Loucy (cell line): ENCODE measurements around the gene STMP1.

Experiments
- H2AFZ ChIP-seq: fragments of 200-600 bp; sonication (generic); 2 replicates; pipeline ENCODE4 v1.6.0; 2016; ENCODE audit warnings: antibody characterized with exemption, mild to moderate bottlenecking, low read length, moderate library complexity
- H3F3A ChIP-seq: fragments of 200-600 bp; 2 replicates; pipeline ENCODE4 v1.6.0; 2016; ENCODE audit warnings: antibody characterized with exemption, low read depth, mild to moderate bottlenecking
- H3K27me3 ChIP-seq: fragments of 200-600 bp; sonication (generic); 2 replicates; pipeline ENCODE4 v1.6.1; 2014; ENCODE audit warnings: low read length, mild to moderate bottlenecking; ENCODE audit not compliant: insufficient read depth, poor library complexity, severe bottlenecking
- H3K36me3 ChIP-seq: fragments of 200-600 bp; sonication (generic); 2 replicates; pipeline ENCODE4 v1.6.1; 2016; ENCODE audit warnings: low read length; ENCODE audit not compliant: insufficient read depth
- H3K4me1 ChIP-seq: fragments of 200-600 bp; sonication (generic); 2 replicates; pipeline ENCODE4 v1.5.1; 2014; ENCODE audit warnings: low read length, mild to moderate bottlenecking; ENCODE audit not compliant: insufficient read depth, poor library complexity, severe bottlenecking
- H3K4me2 ChIP-seq: fragments of 200-600 bp; sonication (generic); 2 replicates; pipeline ENCODE4 v1.6.0; 2014; ENCODE audit warnings: antibody characterized with exemption, low read length, low read depth, mild to moderate bottlenecking; ENCODE audit not compliant: poor library complexity, severe bottlenecking
- H3K4me3 ChIP-seq: fragments of 200-600 bp; sonication (generic); 2 replicates; pipeline ENCODE4 v1.5.1; 2014; ENCODE audit warnings: low read length, mild to moderate bottlenecking, mixed read lengths; ENCODE audit not compliant: poor library complexity, severe bottlenecking
- H3K79me2 ChIP-seq: fragments of 200-600 bp; sonication (generic); 2 replicates; pipeline ENCODE4 v1.6.1; 2014; ENCODE audit warnings: low read length; ENCODE audit not compliant: insufficient read depth
- H3K9ac ChIP-seq: fragments of 200-600 bp; sonication (generic); 2 replicates; pipeline ENCODE4 v1.6.0; 2014; ENCODE audit warnings: mild to moderate bottlenecking, low read depth, low read length, moderate library complexity; ENCODE audit not compliant: poor library complexity, severe bottlenecking
- H3K9me2 ChIP-seq: fragments of 200-600 bp; sonication (generic); replicated peaks from 2 replicates; pipeline ENCODE4 v1.6.1; 2016; ENCODE audit warnings: low read depth, low read length, mixed read lengths
- H3K9me3 ChIP-seq: fragments of 200-600 bp; sonication (generic); 2 replicates; pipeline ENCODE4 v1.6.1; 2014; ENCODE audit warnings: mild to moderate bottlenecking, antibody characterized with exemption, low read length, low read depth; ENCODE audit not compliant: insufficient read depth
- H4K20me1 ChIP-seq: fragments of 200-600 bp; sonication (generic); 2 replicates; pipeline ENCODE4 v1.6.0; 2014; ENCODE audit warnings: antibody characterized with exemption, low read length, mild to moderate bottlenecking; ENCODE audit not compliant: insufficient read depth, poor library complexity, severe bottlenecking
- EZH2phosphoT487 ChIP-seq: fragments of 200-600 bp; IDR thresholded peaks from 2 replicates; pipeline ENCODE4 v1.6.1; 2018; ENCODE audit warnings: antibody characterized with exemption, mild to moderate bottlenecking, moderate library complexity, borderline replicate concordance
- TF ChIP-seq, protein P1 (sequence below): fragments of 200-600 bp; sonication (generic); conservative IDR thresholded peaks from 2 replicates; pipeline ENCODE4 v1.5.1; 2014; ENCODE audit warnings: mild to moderate bottlenecking, antibody characterized with exemption, low read length

The STMP1 gene

DNA sequence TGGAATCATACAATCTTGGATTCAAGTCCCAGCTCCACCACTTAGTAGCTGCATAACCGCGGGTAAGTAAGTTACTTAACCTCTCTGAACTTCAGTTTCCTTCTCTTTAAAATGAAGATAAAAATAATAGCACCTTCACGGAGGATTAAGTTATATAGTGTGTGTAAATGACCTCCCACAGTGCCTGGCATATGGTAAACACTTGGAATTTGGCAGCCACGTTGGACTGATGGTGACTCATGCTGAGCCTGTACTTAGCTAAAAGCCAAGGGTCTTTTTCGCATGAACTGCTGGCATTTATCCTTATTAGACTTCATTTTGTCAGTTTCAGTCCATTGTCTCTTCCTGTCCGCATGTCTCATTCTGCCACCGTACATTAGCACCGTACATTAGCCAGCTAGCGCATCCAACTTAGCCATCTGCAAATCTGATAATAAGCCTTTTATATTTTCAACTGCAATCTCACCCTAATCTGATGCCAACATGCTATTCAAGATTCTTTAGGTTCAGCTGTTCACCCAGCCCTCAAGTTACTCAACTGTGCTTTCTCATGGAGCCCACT lies 54.4 kb downstream of the STMP1 start:
- no peak overlapping the region for H2AFZ ChIP-seq
- H3K9ac ChIP-seq, result no peak overlapping the region
- H3F3A ChIP-seq, result no peaks in the 10 kb centered on the region
- no peaks in the 10 kb centered on the region for H3K9me2 ChIP-seq
- no peaks in the 10 kb centered on the region for H3K4me1 ChIP-seq
- no peaks in the 10 kb centered on the region for H3K9me3 ChIP-seq
- H3K27me3 ChIP-seq, result no peaks in the 10 kb centered on the region
- TF ChIP-seq, protein P1, sequence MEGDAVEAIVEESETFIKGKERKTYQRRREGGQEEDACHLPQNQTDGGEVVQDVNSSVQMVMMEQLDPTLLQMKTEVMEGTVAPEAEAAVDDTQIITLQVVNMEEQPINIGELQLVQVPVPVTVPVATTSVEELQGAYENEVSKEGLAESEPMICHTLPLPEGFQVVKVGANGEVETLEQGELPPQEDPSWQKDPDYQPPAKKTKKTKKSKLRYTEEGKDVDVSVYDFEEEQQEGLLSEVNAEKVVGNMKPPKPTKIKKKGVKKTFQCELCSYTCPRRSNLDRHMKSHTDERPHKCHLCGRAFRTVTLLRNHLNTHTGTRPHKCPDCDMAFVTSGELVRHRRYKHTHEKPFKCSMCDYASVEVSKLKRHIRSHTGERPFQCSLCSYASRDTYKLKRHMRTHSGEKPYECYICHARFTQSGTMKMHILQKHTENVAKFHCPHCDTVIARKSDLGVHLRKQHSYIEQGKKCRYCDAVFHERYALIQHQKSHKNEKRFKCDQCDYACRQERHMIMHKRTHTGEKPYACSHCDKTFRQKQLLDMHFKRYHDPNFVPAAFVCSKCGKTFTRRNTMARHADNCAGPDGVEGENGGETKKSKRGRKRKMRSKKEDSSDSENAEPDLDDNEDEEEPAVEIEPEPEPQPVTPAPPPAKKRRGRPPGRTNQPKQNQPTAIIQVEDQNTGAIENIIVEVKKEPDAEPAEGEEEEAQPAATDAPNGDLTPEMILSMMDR, result no peak
- no peak for TF ChIP-seq EZH2phosphoT487
- no peaks in the 10 kb centered on the region for H3K79me2 ChIP-seq
- no peak overlapping the region for H3K4me3 ChIP-seq
- H3K4me2 ChIP-seq, result no peak overlapping the region
- H4K20me1 ChIP-seq, result no peaks in the 10 kb centered on the region
- H3K36me3 ChIP-seq, result no peaks in the 10 kb centered on the region

DNA sequence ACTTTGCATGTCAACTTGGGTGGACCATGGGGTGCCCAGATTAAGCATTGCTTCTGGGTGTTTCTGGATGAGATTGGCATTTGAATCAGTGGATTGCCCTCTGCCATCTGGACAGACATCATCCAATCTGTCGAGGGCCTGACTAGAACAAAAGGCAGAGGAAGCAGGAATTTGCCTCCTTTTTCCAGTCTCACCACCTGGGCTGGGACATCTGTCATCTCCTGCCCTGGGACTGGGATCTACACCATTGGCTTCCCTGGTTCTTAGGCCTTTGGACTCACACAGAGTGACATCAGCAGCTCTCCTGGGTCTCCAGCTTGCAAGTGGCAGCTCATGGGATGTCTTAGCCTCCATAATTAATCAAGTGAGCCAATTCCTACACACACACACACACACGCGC lies 55.4 kb downstream of the STMP1 start:
- Histone ChIP-seq H3K9me2 (no peaks in the 10 kb centered on the region), H4K20me1 (no peaks in the 10 kb centered on the region), H3F3A (no peaks in the 10 kb centered on the region), H3K4me1 (no peaks in the 10 kb centered on the region), H3K79me2 (no peaks in the 10 kb centered on the region), H3K36me3 (no peaks in the 10 kb centered on the region), H3K4me2 (no peak overlapping the region), H3K9me3 (no peaks in the 10 kb centered on the region), H2AFZ (no peak overlapping the region), H3K27me3 (no peaks in the 10 kb centered on the region), H3K4me3 (no peak overlapping the region), H3K9ac (no peak overlapping the region)
- no peak for TF ChIP-seq EZH2phosphoT487
- TF ChIP-seq, protein P1, result no peak

DNA sequence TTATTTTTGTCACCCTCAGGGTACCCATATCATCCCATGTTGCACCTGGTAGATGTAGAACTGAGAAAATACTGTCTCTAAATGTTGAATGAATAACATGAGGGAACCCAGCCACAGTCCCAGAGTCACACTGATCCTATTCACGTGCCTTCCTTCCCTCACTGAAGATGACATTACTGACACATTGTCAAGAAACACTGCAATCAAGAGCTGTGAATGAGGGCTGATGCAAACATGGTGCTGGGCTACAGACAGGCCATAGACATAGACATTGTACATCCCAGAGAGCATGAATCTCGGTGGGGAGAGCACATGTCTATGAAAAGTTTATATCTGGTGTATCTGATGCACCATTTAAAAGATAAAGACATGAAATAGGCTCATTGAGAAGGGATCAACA lies 55.9 kb downstream of the STMP1 start:
- no peak overlapping the region for H3K9ac ChIP-seq
- H3F3A ChIP-seq, result no peaks in the 10 kb centered on the region
- no peak overlapping the region for H3K4me3 ChIP-seq
- H3K9me2 ChIP-seq, result no peaks in the 10 kb centered on the region
- no peak for TF ChIP-seq EZH2phosphoT487
- TF ChIP-seq, protein P1, result no peak
- H2AFZ ChIP-seq, result no peak overlapping the region
- no peaks in the 10 kb centered on the region for H3K27me3 ChIP-seq
- H3K4me1 ChIP-seq, result no peaks in the 10 kb centered on the region
- no peaks in the 10 kb centered on the region for H3K9me3 ChIP-seq
- H3K36me3 ChIP-seq, result no peaks in the 10 kb centered on the region
- H3K4me2 ChIP-seq, result no peak overlapping the region
- H3K79me2 ChIP-seq, result no peaks in the 10 kb centered on the region
- no peaks in the 10 kb centered on the region for H4K20me1 ChIP-seq
